HepG2 (cell line): ENCODE data around the gene MXD3. TPM values are rescaled to one million over a fixed set of nuclear protein-coding genes. Genes with fewer than 3 reads are reported as not detected.

Experiments
- CREB1 ChIP-seq, 2 experiments: fragments of 450-650 bp in 1 of 2; IDR thresholded peaks; 2 replicates each; pipeline ENCODE4 v1.6.1; 2016 to 2017; ENCODE audit warnings: control low read depth in 1 of 2, mild to moderate bottlenecking in 1 of 2, missing compliant biosample characterization in 1 of 2, missing genetic modification characterization in 1 of 2
- DNMT1 ChIP-seq: sonication (generic); formaldehyde crosslinking; IDR thresholded peaks from 2 replicates; pipeline ENCODE4 v1.5.1; 2020; ENCODE audit warnings: mild to moderate bottlenecking, missing genetic modification reagents
- HNF4A ChIP-seq: sonication (generic); formaldehyde crosslinking; IDR thresholded peaks from 2 replicates; pipeline ENCODE4 v1.4.0; 2020; ENCODE audit warnings: missing genetic modification reagents
- IKZF5 ChIP-seq: IDR thresholded peaks from 2 replicates; pipeline ENCODE4 v1.6.1; 2018; ENCODE audit warnings: missing genetic modification reagents, mild to moderate bottlenecking, missing compliant biosample characterization
- JUN ChIP-seq: sonication (generic); formaldehyde crosslinking; IDR thresholded peaks from 2 replicates; pipeline ENCODE4 v1.4.0; 2020; ENCODE audit warnings: mild to moderate bottlenecking, missing genetic modification reagents
- KAT8 ChIP-seq: IDR thresholded peaks from 2 replicates; pipeline ENCODE4 v1.6.1; 2016; ENCODE audit warnings: missing genetic modification reagents, missing compliant biosample characterization
- NFKB2 ChIP-seq: sonication (generic); formaldehyde crosslinking; IDR thresholded peaks from 2 replicates; pipeline ENCODE4 v1.4.0; 2020; ENCODE audit warnings: missing genetic modification reagents, borderline replicate concordance
- NR2F2 ChIP-seq: IDR thresholded peaks from 2 replicates; pipeline ENCODE4 v1.6.1; 2012; ENCODE audit warnings: low read depth, inconsistent platforms, borderline replicate concordance
- RARA ChIP-seq: IDR thresholded peaks from 2 replicates; pipeline ENCODE4 v1.6.1; 2016; ENCODE audit warnings: missing genetic modification reagents, missing compliant biosample characterization
- RFXANK ChIP-seq: IDR thresholded peaks from 2 replicates; pipeline ENCODE4 v1.6.1; 2016
- SATB2 ChIP-seq: sonication (generic); formaldehyde crosslinking; IDR thresholded peaks from 2 replicates; pipeline ENCODE4 v1.5.0; 2020; ENCODE audit warnings: missing genetic modification reagents
- SIX4 ChIP-seq: sonication (generic); formaldehyde crosslinking; IDR thresholded peaks from 2 replicates; pipeline ENCODE4 v1.4.0; 2020; ENCODE audit warnings: missing genetic modification reagents
- SOX13 ChIP-seq, 3 experiments: fragments of 450-650 bp in 1 of 3; sonication (generic) in 1 of 3; formaldehyde crosslinking in 1 of 3; IDR thresholded peaks in 2 of 3; conservative IDR thresholded peaks in 1 of 3; 2 replicates each; pipeline versions ENCODE4 v1.5.0 to v1.6.1; 2016 to 2020; ENCODE audit warnings: antibody characterized with exemption in 1 of 3, mild to moderate bottlenecking in 1 of 3, missing compliant biosample characterization in 1 of 3, missing genetic modification reagents in 1 of 3, moderate library complexity in 1 of 3
- TFDP1 ChIP-seq: IDR thresholded peaks from 2 replicates; pipeline ENCODE4 v1.6.1; 2016; ENCODE audit warnings: missing compliant biosample characterization, missing genetic modification reagents, borderline replicate concordance
- U2AF2 ChIP-seq: fragments of 200-400 bp; formaldehyde crosslinking; IDR thresholded peaks from 2 replicates; pipeline ENCODE4 v1.6.1; 2017; ENCODE audit warnings: low read depth, mild to moderate bottlenecking, low read length
- USF2 ChIP-seq, 2 experiments: sonication (generic) in 1 of 2; formaldehyde crosslinking in 1 of 2; IDR thresholded peaks; 2 replicates each; pipeline versions ENCODE4 v1.5.1 to v1.6.1; 2011 to 2020; ENCODE audit warnings: borderline replicate concordance in 1 of 2, low read depth in 1 of 2, low read length in 1 of 2, mild to moderate bottlenecking in 1 of 2, missing genetic modification reagents in 1 of 2, moderate library complexity in 1 of 2
- ZBTB21 ChIP-seq: sonication (generic); formaldehyde crosslinking; IDR thresholded peaks from 2 replicates; pipeline ENCODE4 v1.4.0; 2020; ENCODE audit warnings: missing genetic modification reagents
- ZNF589 ChIP-seq: sonication (generic); formaldehyde crosslinking; conservative IDR thresholded peaks from 2 replicates; pipeline ENCODE4 v1.8.0; 2022; ENCODE audit warnings: mild to moderate bottlenecking, moderate library complexity, missing genetic modification reagents
- ZNF616 ChIP-seq: sonication (generic); formaldehyde crosslinking; IDR thresholded peaks from 2 replicates; pipeline ENCODE4 v1.5.0; 2020; ENCODE audit warnings: low read depth, mild to moderate bottlenecking, missing genetic modification reagents
- ZNF619 ChIP-seq: sonication (generic); formaldehyde crosslinking; IDR thresholded peaks from 2 replicates; pipeline ENCODE4 v1.4.0; 2020; ENCODE audit warnings: mild to moderate bottlenecking, missing genetic modification reagents
- ZNF761 ChIP-seq: sonication (generic); formaldehyde crosslinking; conservative IDR thresholded peaks from 2 replicates; pipeline ENCODE4 v1.4.0; 2020; ENCODE audit warnings: mild to moderate bottlenecking, missing genetic modification reagents
- polyA plus RNA-seq, 8 experiments: library from polyadenylated mRNA; depleted of rRNA in 3 of 8; stranded (reverse) in 7 of 8; unstranded in 1 of 8; fragments of >200 nt; fragmentation: Illumina TruSeq in 4 of 8; extraction: Trizol in 4 of 8; gene quantifications; 2 replicates each; pipeline versions ENCODE4 v1.2.1 to v1.2.3, GENCODE V29; 2011 to 2016; ENCODE audit warnings: low read depth in 4 of 8, missing spikeins in 1 of 8, mixed read lengths in 1 of 8; ENCODE audit not compliant: insufficient read depth in 1 of 8
- total RNA-seq, 5 experiments: library from RNA; depleted of rRNA; stranded (reverse); fragments of >200 nt; fragmentation: Illumina TruSeq; extraction: Trizol; gene quantifications; 2 replicates each; pipeline ENCODE4 v1.2.3, GENCODE V29; 2016; ENCODE audit warnings: low read depth in 1 of 5
- TF ChIP-seq, protein P1 (sequence below): sonication (generic); formaldehyde crosslinking; IDR thresholded peaks from 2 replicates; pipeline ENCODE4 v1.9.0; 2021; ENCODE audit warnings: missing genetic modification reagents, mild to moderate bottlenecking, borderline replicate concordance
- TF ChIP-seq, protein P2 (sequence below): sonication (generic); formaldehyde crosslinking; IDR thresholded peaks from 2 replicates; pipeline ENCODE4 v1.4.0; 2020; ENCODE audit warnings: missing genetic modification reagents

Gene MXD3
- total and polyA plus RNA-seq, 2 of the 13 experiments (the other 11 are each of a cell fraction or from before 2014, with no cell fraction given): 10.5 to 12.8 TPM

GRCh38 chr5:177325868-177326381 is 14.2 kb upstream of the MXD3 start (continued):
- TF ChIP-seq, protein P1, sequence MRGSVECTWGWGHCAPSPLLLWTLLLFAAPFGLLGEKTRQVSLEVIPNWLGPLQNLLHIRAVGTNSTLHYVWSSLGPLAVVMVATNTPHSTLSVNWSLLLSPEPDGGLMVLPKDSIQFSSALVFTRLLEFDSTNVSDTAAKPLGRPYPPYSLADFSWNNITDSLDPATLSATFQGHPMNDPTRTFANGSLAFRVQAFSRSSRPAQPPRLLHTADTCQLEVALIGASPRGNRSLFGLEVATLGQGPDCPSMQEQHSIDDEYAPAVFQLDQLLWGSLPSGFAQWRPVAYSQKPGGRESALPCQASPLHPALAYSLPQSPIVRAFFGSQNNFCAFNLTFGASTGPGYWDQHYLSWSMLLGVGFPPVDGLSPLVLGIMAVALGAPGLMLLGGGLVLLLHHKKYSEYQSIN (CRISPR knock-in tag): no peak
- peak; percentile 46; the same call in 1 of the 2 replicates for TF ChIP-seq NR2F2
- TF ChIP-seq ZNF616 (CRISPR knock-in tag): no peak
- TF ChIP-seq, protein P2, sequence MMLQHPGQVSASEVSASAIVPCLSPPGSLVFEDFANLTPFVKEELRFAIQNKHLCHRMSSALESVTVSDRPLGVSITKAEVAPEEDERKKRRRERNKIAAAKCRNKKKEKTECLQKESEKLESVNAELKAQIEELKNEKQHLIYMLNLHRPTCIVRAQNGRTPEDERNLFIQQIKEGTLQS (CRISPR knock-in tag): peak; percentile 84
- TF ChIP-seq SOX13 (IDR thresholded peaks at IDR 0.05): peak; percentile 80
- peak in 1 of 2 experiments; percentile 96; a peak in 2 of 4 replicates for TF ChIP-seq SOX13 (CRISPR knock-in tag; conservative IDR thresholded peaks at IDR 0.05 in 1 of 2, IDR thresholded peaks at IDR 0.05 in 1 of 2)
- no peak for TF ChIP-seq ZNF589 (CRISPR knock-in tag)
- peak; percentile 76 for TF ChIP-seq HNF4A (CRISPR knock-in tag)
- TF ChIP-seq DNMT1 (CRISPR knock-in tag): no peak
- TF ChIP-seq TFDP1 (CRISPR knock-in tag): no peak
- TF ChIP-seq KAT8: 0 out of 2 replicates have a peak, but pooled peaks have one; percentile 17
- peak; percentile 86 for TF ChIP-seq JUN (CRISPR knock-in tag)
- TF ChIP-seq ZNF761: no peak
- TF ChIP-seq RFXANK (CRISPR knock-in tag): no peak
- TF ChIP-seq NFKB2 (CRISPR knock-in tag): no peak
- TF ChIP-seq SATB2 (CRISPR knock-in tag): no peak
- TF ChIP-seq ZBTB21 (CRISPR knock-in tag): peak; percentile 55; the same call in 1 of the 2 replicates
- TF ChIP-seq USF2 (IDR thresholded peaks at IDR 0.05; ENCODE audit: low read depth, low read length): no peak
- peak; percentile 32; the same call in 1 of the 2 replicates for TF ChIP-seq USF2 (CRISPR knock-in tag; IDR thresholded peaks at IDR 0.05; ENCODE audit: borderline replicate concordance)
- TF ChIP-seq IKZF5: peak; percentile 47; the same call in 1 of the 2 replicates
- TF ChIP-seq SIX4 (CRISPR knock-in tag): no peak
- no peak for TF ChIP-seq CREB1 (IDR thresholded peaks at IDR 0.05)
- peak; percentile 30; the same call in 1 of the 2 replicates for TF ChIP-seq CREB1 (CRISPR knock-in tag; IDR thresholded peaks at IDR 0.05)
- TF ChIP-seq U2AF2: no peak
- peak; percentile 60; the same call in 1 of the 2 replicates for TF ChIP-seq RARA
- no peak for TF ChIP-seq ZNF619
